ENCODE measurements around the gene YIF1B. TPM values are rescaled to one million over a fixed set of nuclear protein-coding genes. Genes with fewer than 3 reads are reported as not detected.

The YIF1B gene
- total and polyA plus RNA-seq, 2 donors from 2014 or later: 30.3 to 62.7 TPM

- DNase-seq (peak in 1 of 5 donors; percentile 67), FAIRE-seq (no peak)
- TF ChIP-seq CTCF (IDR thresholded peaks at IDR 0.05; ENCODE audit: borderline replicate concordance, extremely low read depth, insufficient read depth): no peak
- Histone ChIP-seq H3K27ac (ENCODE audit: low read depth in 2 of 2, low read length in 2 of 2) (no peak overlapping the region), H3K4me1 (ENCODE audit: control insufficient read depth in 2 of 3, insufficient read depth in 2 of 3, low read depth in 1 of 3, low read length in 3 of 3) (peaks cover 0 to 3% (median 0%) of the 10 kb centered on the region in 3 donors), H3K27me3 (ENCODE audit: control insufficient read depth, insufficient read depth, low read length) (peaks cover 7% of the 10 kb centered on the region), H3K36me3 (ENCODE audit: control insufficient read depth in 2 of 3, insufficient read depth in 3 of 3, low read length in 3 of 3) (no peaks in the 10 kb centered on the region), H3K9me3 (ENCODE audit: control insufficient read depth in 2 of 3, insufficient read depth in 1 of 3, low read length in 3 of 3) (no peaks in the 10 kb centered on the region), H3K4me3 (ENCODE audit: low read length in 3 of 3) (no peak overlapping the region), H3K9ac (ENCODE audit: low read length in 3 of 3) (no peak overlapping the region)
- intact Hi-C loops (cut with DNase I): no loop called here
These were observed 44.6 kb upstream of the YIF1B start for GRCh38 chr19:38360351-38360750.

GRCh38 chr19:38359242-38360021 lies 43.7 kb upstream of the YIF1B start:
- TF ChIP-seq CTCF (IDR thresholded peaks at IDR 0.05; ENCODE audit: borderline replicate concordance, extremely low read depth, insufficient read depth): no peak
- intact Hi-C loops (cut with DNase I): no loop called here
- peaks cover 7% of the 10 kb centered on the region for H3K27me3 ChIP-seq (ENCODE audit: control insufficient read depth, insufficient read depth, low read length)
- H3K9ac ChIP-seq (ENCODE audit: low read length in 3 of 3): no peak overlapping the region
- peaks cover 0 to 3% (median 0%) of the 10 kb centered on the region in 3 donors for H3K4me1 ChIP-seq (ENCODE audit: control insufficient read depth in 2 of 3, insufficient read depth in 2 of 3, low read depth in 1 of 3, low read length in 3 of 3)
- no peak overlapping the region for H3K4me3 ChIP-seq (ENCODE audit: low read length in 3 of 3)
- H3K27ac ChIP-seq (ENCODE audit: low read depth in 2 of 2, low read length in 2 of 2): no peak overlapping the region
- peak in 1 of 5 donors; percentile 51 for DNase-seq
- H3K36me3 ChIP-seq (ENCODE audit: control insufficient read depth in 2 of 3, insufficient read depth in 3 of 3, low read length in 3 of 3): no peaks in the 10 kb centered on the region
- H3K9me3 ChIP-seq (ENCODE audit: control insufficient read depth in 2 of 3, insufficient read depth in 1 of 3, low read length in 3 of 3): no peaks in the 10 kb centered on the region
- no peak for FAIRE-seq

GRCh38 chr19:38358071-38358470 lies 42.3 kb upstream of the YIF1B start:
- no peak for TF ChIP-seq CTCF (IDR thresholded peaks at IDR 0.05; ENCODE audit: borderline replicate concordance, extremely low read depth, insufficient read depth)
- FAIRE-seq (no peak), DNase-seq (no peak)
- Histone ChIP-seq H3K36me3 (ENCODE audit: control insufficient read depth in 2 of 3, insufficient read depth in 3 of 3, low read length in 3 of 3) (no peaks in the 10 kb centered on the region), H3K27ac (ENCODE audit: low read depth in 2 of 2, low read length in 2 of 2) (no peak overlapping the region), H3K4me3 (ENCODE audit: low read length in 3 of 3) (no peak overlapping the region), H3K27me3 (ENCODE audit: control insufficient read depth, insufficient read depth, low read length) (peaks cover 7% of the 10 kb centered on the region), H3K9me3 (ENCODE audit: control insufficient read depth in 2 of 3, insufficient read depth in 1 of 3, low read length in 3 of 3) (no peaks in the 10 kb centered on the region), H3K9ac (ENCODE audit: low read length in 3 of 3) (no peak overlapping the region), H3K4me1 (ENCODE audit: control insufficient read depth in 2 of 3, insufficient read depth in 2 of 3, low read depth in 1 of 3, low read length in 3 of 3) (peaks cover 0 to 3% (median 0%) of the 10 kb centered on the region in 3 donors)
- intact Hi-C loops (cut with DNase I): no loop called here

Measured in kidney (tissue), 14 donors.